ENCODE results near the gene RWDD1.

- TF ChIP-seq, protein P1, sequence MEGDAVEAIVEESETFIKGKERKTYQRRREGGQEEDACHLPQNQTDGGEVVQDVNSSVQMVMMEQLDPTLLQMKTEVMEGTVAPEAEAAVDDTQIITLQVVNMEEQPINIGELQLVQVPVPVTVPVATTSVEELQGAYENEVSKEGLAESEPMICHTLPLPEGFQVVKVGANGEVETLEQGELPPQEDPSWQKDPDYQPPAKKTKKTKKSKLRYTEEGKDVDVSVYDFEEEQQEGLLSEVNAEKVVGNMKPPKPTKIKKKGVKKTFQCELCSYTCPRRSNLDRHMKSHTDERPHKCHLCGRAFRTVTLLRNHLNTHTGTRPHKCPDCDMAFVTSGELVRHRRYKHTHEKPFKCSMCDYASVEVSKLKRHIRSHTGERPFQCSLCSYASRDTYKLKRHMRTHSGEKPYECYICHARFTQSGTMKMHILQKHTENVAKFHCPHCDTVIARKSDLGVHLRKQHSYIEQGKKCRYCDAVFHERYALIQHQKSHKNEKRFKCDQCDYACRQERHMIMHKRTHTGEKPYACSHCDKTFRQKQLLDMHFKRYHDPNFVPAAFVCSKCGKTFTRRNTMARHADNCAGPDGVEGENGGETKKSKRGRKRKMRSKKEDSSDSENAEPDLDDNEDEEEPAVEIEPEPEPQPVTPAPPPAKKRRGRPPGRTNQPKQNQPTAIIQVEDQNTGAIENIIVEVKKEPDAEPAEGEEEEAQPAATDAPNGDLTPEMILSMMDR (IDR thresholded peaks at IDR 0.05) = no peak
- TF ChIP-seq, protein P2, sequence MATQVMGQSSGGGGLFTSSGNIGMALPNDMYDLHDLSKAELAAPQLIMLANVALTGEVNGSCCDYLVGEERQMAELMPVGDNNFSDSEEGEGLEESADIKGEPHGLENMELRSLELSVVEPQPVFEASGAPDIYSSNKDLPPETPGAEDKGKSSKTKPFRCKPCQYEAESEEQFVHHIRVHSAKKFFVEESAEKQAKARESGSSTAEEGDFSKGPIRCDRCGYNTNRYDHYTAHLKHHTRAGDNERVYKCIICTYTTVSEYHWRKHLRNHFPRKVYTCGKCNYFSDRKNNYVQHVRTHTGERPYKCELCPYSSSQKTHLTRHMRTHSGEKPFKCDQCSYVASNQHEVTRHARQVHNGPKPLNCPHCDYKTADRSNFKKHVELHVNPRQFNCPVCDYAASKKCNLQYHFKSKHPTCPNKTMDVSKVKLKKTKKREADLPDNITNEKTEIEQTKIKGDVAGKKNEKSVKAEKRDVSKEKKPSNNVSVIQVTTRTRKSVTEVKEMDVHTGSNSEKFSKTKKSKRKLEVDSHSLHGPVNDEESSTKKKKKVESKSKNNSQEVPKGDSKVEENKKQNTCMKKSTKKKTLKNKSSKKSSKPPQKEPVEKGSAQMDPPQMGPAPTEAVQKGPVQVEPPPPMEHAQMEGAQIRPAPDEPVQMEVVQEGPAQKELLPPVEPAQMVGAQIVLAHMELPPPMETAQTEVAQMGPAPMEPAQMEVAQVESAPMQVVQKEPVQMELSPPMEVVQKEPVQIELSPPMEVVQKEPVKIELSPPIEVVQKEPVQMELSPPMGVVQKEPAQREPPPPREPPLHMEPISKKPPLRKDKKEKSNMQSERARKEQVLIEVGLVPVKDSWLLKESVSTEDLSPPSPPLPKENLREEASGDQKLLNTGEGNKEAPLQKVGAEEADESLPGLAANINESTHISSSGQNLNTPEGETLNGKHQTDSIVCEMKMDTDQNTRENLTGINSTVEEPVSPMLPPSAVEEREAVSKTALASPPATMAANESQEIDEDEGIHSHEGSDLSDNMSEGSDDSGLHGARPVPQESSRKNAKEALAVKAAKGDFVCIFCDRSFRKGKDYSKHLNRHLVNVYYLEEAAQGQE (IDR thresholded peaks at IDR 0.05; ENCODE audit: low read depth, low read length) = no peak
- TF ChIP-seq RCOR1 (IDR thresholded peaks at IDR 0.05; ENCODE audit: low read length) (no peak), EP300 (IDR thresholded peaks at IDR 0.05; ENCODE audit: borderline replicate concordance in 1 of 2, low read depth in 1 of 2, low read length in 1 of 2) (no peak), RFX5 (IDR thresholded peaks at IDR 0.05; ENCODE audit: low read length) (no peak), IRF3 (IDR thresholded peaks at IDR 0.05; ENCODE audit: low read depth, low read length) (no peak), USF1 (IDR thresholded peaks at IDR 0.05; ENCODE audit: borderline replicate concordance, low read depth) (no peak), NFIC (IDR thresholded peaks at IDR 0.05; ENCODE audit: borderline replicate concordance) (no peak), RAD21 (IDR thresholded peaks at IDR 0.05; ENCODE audit: low read length) (no peak), FOXM1 (IDR thresholded peaks at IDR 0.05; ENCODE audit: low read depth) (no peak)
Measured at GRCh38 chr6:116580198-116580597, 8.9 kb downstream of the RWDD1 start.
